HG03469 (cell line): ENCODE data around the gene DGCR2.
"Not testable (repeated sequence)": the region's sequence is repeated elsewhere in the genome, so short reads cannot be mapped to it uniquely, and the experiment has no call there.

Experiments used
- ATAC-seq: cut with Tn5 transposase; IDR thresholded peaks from one replicate; pipeline ENCODE4 v1.9.1; 2021; ENCODE audit warnings: mild to moderate bottlenecking, moderate library complexity, moderate number of reproducible peaks; ENCODE audit not compliant: unreplicated experiment

Gene DGCR2

DNA sequence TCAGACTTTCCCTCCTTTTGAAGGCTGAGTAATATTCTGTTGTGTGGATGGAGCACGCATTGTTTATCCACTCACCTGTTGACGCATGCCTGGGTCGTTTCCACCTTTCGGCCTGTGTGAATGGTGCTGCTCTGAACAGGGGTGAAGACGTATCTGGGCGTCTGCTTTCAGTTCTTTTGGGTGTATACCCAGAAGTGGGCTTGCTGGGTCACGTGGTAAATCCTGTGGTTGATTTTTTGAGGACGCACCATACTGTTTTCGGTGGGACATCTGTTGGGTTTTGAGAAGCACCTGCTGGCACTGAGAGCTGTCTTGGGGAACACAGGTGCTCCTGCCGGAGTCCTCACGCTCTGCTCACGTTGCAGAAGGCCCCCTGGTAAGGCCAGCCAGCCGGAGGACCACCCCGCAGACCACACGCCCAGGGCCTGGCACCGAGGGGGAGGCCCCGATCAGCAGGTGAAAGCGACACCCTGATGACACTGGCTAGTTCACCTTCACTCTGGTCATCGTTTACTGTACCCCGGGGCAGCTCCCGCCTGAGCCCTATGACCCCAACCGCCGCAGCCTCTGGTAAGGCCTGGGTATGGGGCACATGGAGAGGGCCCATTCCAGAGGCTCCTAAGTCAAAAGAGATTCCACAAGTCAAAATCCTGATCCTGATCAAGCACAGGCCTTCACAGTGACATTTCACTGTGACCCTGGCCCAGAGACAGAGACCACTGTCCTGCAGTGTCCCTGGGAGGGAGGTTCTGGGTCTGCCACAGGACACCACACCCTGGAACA, 131.7 kb downstream of the DGCR2 start:
- ATAC-seq = no peak

- no peak for ATAC-seq
These were observed 133.3 kb downstream of the DGCR2 start for GRCh38 chr22:18988958-18989357.

DNA sequence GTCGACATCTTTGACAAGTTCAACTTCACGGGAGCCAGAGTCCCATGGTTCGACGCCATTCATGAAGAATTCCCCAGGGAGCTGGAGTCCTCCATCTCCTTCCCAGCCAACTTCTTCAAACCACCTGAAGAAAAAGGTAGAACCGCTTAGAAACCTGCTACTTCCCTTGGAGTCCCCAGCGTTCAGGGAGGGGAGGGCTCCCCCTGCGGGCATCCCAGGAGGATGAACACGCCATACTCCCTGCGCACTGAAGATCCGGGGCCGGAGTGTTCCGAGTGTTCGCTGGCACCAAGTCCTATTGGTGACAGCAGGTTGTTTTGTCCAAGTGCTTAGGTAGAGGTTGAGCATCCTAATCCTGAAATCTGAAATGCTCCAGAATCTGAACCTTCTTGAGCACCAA, 134.4 kb downstream of the DGCR2 start:
- no peak for ATAC-seq

DNA sequence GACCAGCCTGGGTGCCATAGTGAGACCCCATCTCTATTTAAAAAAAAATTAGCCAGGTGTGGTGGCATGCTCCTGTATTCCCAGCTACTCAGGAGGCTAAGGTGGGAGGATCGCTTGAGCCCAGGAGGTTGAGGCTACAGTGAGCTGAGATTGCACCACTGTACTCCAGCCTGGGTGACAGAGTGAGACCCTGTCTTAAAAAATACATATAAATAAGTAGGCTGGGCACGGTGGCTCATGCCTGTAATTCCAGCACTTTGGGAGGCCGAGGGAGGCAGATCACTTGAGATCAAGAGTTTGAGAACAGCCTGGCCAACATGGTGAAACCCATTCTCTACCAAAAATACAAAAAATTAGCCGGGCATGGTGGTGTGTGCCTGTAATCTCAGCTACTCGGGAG, 135.1 kb downstream of the DGCR2 start:
- not testable (repeated sequence) for ATAC-seq
